ENCODE data around the gene CCR2.

GRCh38 chr3:46350262-46350565, 3.7 kb upstream of the CCR2 start:
- TF ChIP-seq POLR2A (IDR thresholded peaks at IDR 0.05; ENCODE audit: low read length) (no peak), GATA1 (IDR thresholded peaks at IDR 0.05; ENCODE audit: low read depth, low read length) (no peak)
